ENCODE results near the gene PAX7.

- TF ChIP-seq, protein P1, sequence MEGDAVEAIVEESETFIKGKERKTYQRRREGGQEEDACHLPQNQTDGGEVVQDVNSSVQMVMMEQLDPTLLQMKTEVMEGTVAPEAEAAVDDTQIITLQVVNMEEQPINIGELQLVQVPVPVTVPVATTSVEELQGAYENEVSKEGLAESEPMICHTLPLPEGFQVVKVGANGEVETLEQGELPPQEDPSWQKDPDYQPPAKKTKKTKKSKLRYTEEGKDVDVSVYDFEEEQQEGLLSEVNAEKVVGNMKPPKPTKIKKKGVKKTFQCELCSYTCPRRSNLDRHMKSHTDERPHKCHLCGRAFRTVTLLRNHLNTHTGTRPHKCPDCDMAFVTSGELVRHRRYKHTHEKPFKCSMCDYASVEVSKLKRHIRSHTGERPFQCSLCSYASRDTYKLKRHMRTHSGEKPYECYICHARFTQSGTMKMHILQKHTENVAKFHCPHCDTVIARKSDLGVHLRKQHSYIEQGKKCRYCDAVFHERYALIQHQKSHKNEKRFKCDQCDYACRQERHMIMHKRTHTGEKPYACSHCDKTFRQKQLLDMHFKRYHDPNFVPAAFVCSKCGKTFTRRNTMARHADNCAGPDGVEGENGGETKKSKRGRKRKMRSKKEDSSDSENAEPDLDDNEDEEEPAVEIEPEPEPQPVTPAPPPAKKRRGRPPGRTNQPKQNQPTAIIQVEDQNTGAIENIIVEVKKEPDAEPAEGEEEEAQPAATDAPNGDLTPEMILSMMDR (IDR thresholded peaks at IDR 0.05; ENCODE audit: low read depth, low read length), result no peak
- no peak for TF ChIP-seq EZH2phosphoT487 (IDR thresholded peaks at IDR 0.05; ENCODE audit: low read depth)
Observed at GRCh38 chr1:18630511-18631495, at the start of gene PAX7.
